ENCODE measurements around the gene GSC2.

Gene GSC2

GRCh38 chr22:19132693-19133400, 17.2 kb downstream of the GSC2 start:
- no peak for DNase-seq

DNA sequence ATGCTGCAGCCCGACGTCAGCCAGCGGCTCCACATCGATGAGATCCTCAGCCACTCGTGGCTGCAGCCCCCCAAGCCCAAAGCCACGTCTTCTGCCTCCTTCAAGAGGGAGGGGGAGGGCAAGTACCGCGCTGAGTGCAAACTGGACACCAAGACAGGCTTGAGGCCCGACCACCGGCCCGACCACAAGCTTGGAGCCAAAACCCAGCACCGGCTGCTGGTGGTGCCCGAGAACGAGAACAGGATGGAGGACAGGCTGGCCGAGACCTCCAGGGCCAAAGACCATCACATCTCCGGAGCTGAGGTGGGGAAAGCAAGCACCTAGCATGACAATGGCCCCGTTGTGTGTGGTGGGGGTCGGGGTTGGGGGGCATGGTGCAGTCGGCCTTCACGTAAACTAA, 17.9 kb downstream of the GSC2 start:
- no peak for DNase-seq

- DNase-seq = no peak
These were observed 18.4 kb downstream of the GSC2 start for GRCh38 chr22:19131685-19132015.

DNA sequence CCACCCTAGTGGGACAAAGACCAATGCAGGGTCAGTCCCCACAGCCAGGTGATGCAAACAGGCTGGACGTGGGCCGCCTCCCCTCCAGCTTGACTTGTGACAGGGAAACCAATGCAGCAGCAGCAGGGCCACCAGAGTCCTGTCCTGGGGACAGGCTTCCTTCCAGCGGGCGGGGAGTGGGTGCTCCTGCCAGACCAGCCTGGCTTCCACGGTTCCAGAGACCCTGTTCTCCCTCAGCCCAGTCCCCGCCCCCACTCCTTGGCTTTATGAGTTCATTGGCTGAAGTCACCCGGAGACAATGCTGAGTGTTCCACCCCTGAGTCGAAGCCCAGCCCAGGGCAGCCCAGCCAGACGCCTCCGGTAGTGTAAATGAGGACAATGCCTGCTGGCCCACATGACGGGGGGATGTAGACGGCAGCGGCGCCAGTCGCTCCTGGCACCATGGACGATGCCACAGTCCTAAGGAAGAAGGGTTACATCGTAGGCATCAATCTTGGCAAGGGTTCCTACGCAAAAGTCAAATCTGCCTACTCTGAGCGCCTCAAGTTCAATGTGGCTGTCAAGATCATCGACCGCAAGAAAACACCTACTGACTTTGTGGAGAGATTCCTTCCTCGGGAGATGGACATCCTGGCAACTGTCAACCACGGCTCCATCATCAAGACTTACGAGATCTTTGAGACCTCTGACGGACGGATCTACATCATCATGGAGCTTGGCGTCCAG, 19.0 kb downstream of the GSC2 start, which contains the start of gene TSSK2:
Gene TSSK2, plus strand, starts transcription at position 350 of the 726 bp plus-strand sequence. Its CDS starts 92 bp downstream, at position 442.
- DNase-seq = no peak

DNA sequence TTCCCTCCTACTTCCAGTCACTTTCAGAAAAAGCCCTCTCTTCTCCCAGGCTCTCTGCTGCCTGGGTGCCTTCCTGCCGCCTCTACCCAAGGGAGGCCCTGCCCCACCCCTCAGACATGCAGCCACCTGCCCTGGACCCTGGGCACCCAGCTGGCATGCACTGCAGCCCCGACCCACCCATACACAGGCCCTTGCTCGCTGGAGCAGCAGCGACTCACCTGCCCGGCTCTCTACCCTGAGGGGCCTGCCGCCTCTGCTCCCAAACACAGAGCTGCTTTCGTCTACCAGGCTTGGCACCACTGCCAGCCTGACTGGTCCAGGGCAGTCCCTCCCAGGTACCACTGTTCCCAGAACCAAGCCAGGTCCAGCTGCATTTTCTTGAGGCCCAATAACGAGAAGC, 20.2 kb downstream of the GSC2 start:
- no peak for DNase-seq

DNA sequence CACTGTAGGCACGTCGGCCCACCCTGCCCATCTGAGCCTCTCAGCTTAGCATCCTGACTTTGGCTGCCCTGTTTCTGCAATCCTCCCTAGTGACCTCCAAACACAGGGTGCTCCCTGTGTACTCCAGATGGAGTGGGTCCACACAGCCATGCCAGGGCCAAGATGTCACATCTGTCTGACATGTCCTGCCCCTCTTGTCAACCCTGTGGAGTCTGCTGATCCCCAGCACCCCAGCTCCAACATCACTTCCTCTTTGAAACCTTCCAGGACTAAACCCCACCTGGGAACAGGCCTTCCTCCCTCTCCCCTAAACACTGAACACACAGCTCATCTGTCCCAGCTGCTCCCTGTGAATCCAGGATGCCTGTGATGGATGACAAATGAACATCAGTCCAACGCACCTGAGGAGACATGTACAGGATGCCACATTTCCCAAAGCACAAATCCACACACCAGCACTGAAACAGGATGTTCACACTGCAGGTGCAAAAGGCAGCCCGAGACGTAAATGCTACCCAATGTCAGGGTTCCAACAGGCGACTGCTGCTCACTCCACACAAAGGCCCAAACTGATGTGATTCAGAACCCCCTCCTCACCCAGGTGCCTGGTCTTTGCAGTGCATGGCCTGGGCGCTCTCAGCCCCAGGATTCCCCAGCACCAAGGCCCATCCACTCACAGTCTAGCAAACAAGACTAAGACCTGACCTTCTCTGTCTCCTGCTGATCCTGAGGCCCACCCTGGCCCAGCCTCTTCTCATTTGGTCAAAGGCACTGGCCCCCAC, 21.0 kb downstream of the GSC2 start:
- no peak for DNase-seq

GRCh38 chr22:19128009-19128401, 22.1 kb downstream of the GSC2 start:
- DNase-seq = no peak

DNA sequence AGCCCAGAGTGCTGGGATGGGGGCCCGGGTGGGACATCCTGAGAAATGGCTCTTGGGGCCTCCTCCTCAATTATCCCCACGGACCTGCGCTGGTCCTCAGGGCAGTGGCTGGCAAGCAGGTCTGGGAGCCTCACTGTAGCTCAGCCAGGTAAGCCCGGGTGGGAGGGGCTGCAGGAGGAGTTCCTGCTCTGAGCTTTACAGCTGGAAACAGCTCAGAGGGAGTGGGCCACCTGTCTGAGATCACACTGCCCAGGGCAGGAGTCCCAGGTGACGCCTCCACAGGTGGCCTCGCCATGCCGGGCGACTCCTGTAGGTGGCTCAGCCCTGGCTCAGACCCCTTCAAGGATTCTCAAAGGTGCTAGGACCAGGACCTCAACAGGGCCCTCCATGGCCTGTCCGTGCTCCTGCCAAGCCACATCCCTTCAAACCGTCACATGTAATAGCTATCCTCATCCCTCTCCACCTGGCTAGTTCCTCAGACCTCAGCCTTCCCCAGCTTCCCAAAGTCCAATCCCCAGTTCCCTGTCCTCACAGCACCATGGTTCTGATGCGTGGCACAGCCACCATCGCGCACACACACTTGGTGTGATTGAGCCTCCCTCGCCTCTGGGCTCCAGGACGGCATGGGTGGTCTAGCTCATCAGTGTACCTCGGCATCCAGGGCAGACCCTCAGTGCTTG, 22.6 kb downstream of the GSC2 start:
- DNase-seq = no peak

- no peak for DNase-seq
These were observed 23.5 kb downstream of the GSC2 start for GRCh38 chr22:19126309-19127273.

GRCh38 chr22:19125474-19126308, 24.4 kb downstream of the GSC2 start:
- no peak for DNase-seq

DNA sequence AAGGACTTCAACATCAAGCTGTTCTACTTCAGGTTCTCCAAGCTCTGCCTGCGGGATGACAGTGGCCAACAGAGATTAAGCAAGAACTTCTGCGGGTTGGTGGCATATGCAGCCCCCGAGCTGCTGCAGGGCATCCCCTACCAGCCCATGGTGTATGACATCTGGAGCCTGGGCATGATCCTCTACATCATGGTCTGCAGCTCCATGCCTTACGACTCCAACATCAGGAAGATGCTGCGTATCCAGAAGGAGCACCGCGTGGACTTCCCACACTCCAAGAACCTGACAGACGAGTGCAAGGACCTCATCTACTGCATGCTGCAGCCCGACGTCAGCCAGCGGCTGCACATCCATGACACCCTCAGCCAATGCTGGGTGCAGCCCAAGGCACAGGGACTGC, 25.1 kb downstream of the GSC2 start:
- DNase-seq = no peak

DNA sequence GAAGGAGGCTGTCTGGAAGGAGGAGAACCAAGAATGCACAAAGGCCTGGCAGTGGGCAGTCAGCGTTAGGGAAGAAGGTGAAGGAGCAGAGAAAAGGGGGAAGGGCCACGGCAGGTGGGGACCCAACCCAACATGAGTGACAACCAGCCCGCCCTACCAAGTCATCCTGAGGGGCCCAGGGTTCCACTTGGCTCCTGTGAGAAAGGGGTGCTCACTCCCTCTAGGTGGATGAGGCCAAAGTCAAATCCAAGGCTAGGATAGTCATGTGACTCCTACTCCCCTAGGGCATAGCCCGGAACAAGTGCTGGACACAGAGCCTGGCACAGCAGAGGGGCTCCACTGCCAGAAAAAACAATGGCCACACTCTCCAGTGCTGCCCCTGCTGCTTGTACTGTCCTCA, 25.7 kb downstream of the GSC2 start:
- no peak for DNase-seq

DNA sequence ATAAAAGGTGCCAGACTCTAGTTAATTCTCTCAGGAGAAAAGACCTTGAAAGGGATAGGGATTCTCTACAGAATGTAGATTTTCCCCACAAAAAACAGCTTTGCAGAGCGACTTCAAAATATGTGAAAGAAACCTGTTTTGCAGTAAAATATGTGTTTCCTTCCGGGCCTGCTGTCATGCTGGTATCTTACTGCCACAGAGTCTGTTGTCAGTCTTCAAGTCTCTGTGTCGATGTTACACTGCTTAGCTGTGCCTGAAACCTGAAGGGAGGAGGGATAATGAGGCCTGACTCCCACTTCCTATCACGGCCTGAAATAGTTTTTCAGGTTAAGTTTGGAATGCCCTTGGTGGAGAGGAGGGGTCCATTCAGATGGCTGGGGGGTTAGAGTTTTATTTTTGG, 26.2 kb downstream of the GSC2 start:
- DNase-seq = no peak

- peak in 1 of 2 donors; percentile 14 for DNase-seq
These were observed 27.2 kb downstream of the GSC2 start for GRCh38 chr22:19122752-19123492.

DNA sequence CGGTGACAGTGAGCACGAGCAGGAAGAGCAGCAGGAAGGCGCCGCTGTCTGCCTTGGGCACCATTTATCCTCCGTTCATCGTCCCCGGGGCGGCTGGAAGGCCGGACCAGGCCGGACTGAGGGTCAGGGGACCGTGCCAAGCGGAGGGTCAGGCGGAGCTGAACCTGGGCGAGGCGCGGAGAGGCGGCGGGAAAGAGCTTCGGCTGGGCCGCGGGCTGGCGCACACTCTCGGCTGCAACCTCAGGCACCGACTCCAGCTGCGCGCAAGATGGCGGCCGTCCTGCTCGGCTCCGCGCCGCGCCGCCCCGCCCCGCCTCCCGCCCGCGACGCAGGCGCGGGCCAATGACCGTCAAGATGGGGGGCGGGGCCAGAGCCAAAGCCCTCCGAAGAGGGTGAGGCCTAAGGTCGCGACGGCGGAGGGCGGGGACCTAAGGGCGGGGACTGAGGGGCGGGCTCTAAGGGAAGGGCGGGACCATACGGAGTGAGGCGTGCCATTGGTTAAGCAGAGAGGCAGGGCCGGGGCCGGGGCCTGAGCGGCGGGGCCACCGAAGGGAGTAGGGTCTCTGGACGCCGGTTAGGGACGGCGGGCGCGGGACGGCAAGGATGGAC, 27.8 kb downstream of the GSC2 start, which contains the start of gene DGCR2:
Gene DGCR2, minus strand, starts transcription at position 270 of the 609 bp plus-strand sequence. Its CDS starts 206 bp downstream, at position 64.
- DNase-seq = peak; percentile 96 to 97

DNA sequence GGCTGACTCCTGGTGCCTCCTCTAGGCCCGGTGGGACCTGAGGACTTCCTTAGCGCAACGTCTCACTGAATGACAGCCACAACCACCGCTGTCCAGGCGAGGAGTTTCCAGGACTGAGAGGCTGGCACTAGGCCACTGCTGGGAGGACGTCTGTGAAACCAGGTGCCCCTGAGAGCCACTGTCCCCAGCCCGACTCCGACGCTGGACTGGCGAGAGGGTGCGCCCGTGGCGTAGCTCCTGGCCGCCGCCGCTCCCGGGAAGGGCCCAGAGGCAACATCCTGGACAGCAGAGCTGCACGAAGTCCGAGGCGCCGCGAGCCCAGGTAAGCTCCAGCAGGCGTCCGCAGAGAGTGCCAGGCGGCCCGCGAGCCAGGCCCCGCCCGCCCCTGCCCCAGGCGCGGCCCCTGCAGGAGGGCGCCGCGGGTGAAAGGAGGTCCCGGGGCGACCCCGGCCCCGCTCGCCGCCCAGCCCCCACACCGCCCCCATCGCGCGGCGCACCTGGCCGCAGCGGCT, 28.4 kb downstream of the GSC2 start:
- DNase-seq = peak in 1 of 2 donors; percentile 23

DNA sequence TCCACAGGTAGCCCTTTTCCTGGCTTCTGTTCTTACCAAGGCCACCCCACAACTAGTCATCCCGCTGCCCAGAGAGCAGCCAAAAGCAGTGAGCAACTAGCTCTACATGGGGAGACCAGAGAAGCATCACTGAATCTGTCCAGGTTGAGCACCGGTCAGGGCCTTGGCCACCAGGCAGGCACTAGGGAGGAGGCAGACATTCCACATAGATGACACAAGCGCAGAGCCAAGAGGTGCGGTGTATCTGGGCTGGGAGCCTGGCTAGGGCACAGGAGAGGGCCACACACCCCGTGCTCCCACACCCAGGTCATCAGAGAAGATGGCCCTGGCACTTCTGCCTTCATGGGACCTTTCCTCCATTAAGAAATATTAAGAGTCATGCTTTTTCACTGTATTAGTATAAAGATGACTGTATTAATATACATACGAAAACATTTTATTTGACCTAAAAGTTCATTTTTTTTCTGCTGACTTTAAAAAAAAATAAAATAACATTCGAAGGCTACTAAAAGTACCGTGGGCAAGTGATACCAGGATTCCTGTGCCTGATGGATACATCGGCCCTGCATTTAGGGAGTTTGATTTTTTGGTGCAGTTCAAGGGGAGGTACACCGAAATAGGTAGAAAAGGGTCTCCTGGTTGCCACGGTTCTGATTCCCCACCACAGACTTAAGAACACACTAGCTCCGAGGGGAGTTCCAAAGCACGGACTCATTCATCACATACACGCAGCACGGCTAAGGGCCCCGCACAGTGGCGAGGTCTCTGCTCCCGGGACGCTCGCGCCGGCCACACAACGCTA, 29.1 kb downstream of the GSC2 start:
- DNase-seq = peak in 1 of 2 donors; percentile 26

- DNase-seq = no peak
These were observed 30.1 kb downstream of the GSC2 start for GRCh38 chr22:19119949-19120348.
